Panc1 (cell line): Measurements from ENCODE around the gene BRD3. TPM values are rescaled to one million over a fixed set of nuclear protein-coding genes. Genes with fewer than 3 reads are reported as not detected.

Source experiments
- ATAC-seq: fragments of 200-7000 bp; cut with Tn5 transposase; 2 replicates; pipeline ENCODE4 v1.9.1; 2020; ENCODE audit warnings: mild to moderate bottlenecking, moderate library complexity
- BruUV-seq: library from RNA; stranded (reverse); fragments of 400-500 nt; replicated peaks from 2 replicates; lab custom pipeline; 2021; lab: Mats Ljungman, UMichigan
- CTCF ChIA-PET: fragments of 300-600 bp; sonication (Branson Sonifier 250); formaldehyde crosslinking; loops from one replicate; lab custom pipeline; 2022; ENCODE audit warnings: antibody characterized with exemption; lab: Charles Lee
- POLR2A ChIA-PET: fragments of 300-600 bp; sonication (Branson Sonifier 250); formaldehyde crosslinking; loops from one replicate; lab custom pipeline; 2022; ENCODE audit warnings: antibody characterized with exemption; lab: Charles Lee
- DNase-seq: peaks from one replicate; pipeline ENCODE4 v3.0.0-alpha.2; 2010; ENCODE audit warnings: low read depth, low spot score
- H3K27ac ChIP-seq: 2 replicates; pipeline ENCODE4 v1.5.1; 2011; ENCODE audit warnings: mild to moderate bottlenecking, low read length, inconsistent platforms
- H3K27me3 ChIP-seq: fragments of 200-500 bp; sonication (Bioruptor generic); 2 replicates; pipeline ENCODE4 v1.6.0; 2014; ENCODE audit warnings: low read length, inconsistent platforms; ENCODE audit not compliant: control insufficient read depth, insufficient read depth
- H3K36me3 ChIP-seq: fragments of 200-500 bp; sonication (Bioruptor generic); 2 replicates; pipeline ENCODE4 v1.5.1; 2014; ENCODE audit warnings: inconsistent platforms, mild to moderate bottlenecking, low read length, moderate library complexity; ENCODE audit not compliant: control insufficient read depth, insufficient read depth
- H3K4me1 ChIP-seq: 2 replicates; pipeline ENCODE4 v1.5.1; 2011; ENCODE audit warnings: inconsistent platforms, mild to moderate bottlenecking, low read length, moderate library complexity; ENCODE audit not compliant: control insufficient read depth, insufficient read depth
- H3K4me3 ChIP-seq, 2 experiments: 2 replicates each; pipeline ENCODE4 v1.5.1; 2011 to 2012; ENCODE audit warnings: low read depth in 2 of 2, low read length in 2 of 2, mild to moderate bottlenecking in 2 of 2, inconsistent platforms in 1 of 2, moderate library complexity in 1 of 2
- H3K9me3 ChIP-seq: fragments of 200-500 bp; sonication (Bioruptor generic); 2 replicates; pipeline ENCODE4 v1.5.1; 2014; ENCODE audit warnings: low read depth, mild to moderate bottlenecking, inconsistent platforms, low read length, moderate library complexity; ENCODE audit not compliant: control insufficient read depth, insufficient read depth
- CTCF ChIP-seq: fragments of 450-650 bp; IDR thresholded peaks from 2 replicates; pipeline ENCODE4 v1.5.1; 2017; ENCODE audit warnings: mild to moderate bottlenecking
- POLR2AphosphoS5 ChIP-seq: IDR thresholded peaks from 2 replicates; pipeline ENCODE4 v1.6.1; 2012; ENCODE audit warnings: mild to moderate bottlenecking, low read depth, low read length, moderate library complexity
- REST ChIP-seq, 2 experiments: IDR thresholded peaks; 2 replicates each; pipeline ENCODE4 v1.6.1; 2011 to 2012; ENCODE audit warnings: low read depth in 2 of 2, control low read depth in 1 of 2, low read length in 1 of 2, mild to moderate bottlenecking in 1 of 2, moderate library complexity in 1 of 2; ENCODE audit not compliant: insufficient read depth in 1 of 2
- SIN3A ChIP-seq: IDR thresholded peaks from 2 replicates; pipeline ENCODE4 v1.6.1; 2012; ENCODE audit warnings: low read depth, mild to moderate bottlenecking, low read length, moderate library complexity, borderline replicate concordance; ENCODE audit not compliant: insufficient read depth
- TCF7L2 ChIP-seq: IDR thresholded peaks from 2 replicates; pipeline ENCODE4 v1.6.1; 2011; ENCODE audit warnings: mild to moderate bottlenecking, low read depth, low read length, inconsistent platforms
- in situ Hi-C: cut with HindIII; loops from 2 replicates; pipeline ENCODE4 v1.10.0; 2016; ENCODE audit warnings: low sequenced_read_pairs, low pct_unique_long_range_greater_than_20kb
- intact Hi-C: fragments of 100-400 bp; cut with micrococcal nuclease; formaldehyde crosslinking; loops from one replicate; pipeline ENCODE4 v1.10.0; 2022; ENCODE audit not compliant: unreplicated experiment
- total RNA-seq: library from RNA; stranded (reverse); gene quantifications from one replicate; pipeline ENCODE4 v1.2.1, GENCODE V29; 2021; ENCODE audit not compliant: unreplicated experiment

The BRD3 gene
- total RNA-seq, 1 experiment from 2014 or later: 27.6 TPM

DNA sequence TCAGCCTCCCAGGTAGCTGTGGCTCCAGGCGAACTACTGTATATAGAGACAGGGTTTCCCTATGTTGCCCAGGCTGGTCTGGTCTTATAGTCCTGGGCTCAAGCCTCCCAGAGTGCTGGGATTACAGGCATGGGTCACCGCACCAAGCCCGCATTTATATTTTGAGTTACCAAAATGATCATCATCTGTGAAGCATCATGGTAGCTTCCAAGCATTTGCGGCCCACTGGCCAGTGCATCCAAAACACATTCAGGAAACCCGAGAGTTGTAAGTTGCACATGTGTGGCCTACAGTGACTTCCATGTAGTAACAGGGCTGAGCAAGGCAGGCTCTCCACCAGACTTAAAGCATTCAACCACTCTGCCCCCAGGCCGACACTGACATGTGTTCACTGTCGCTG is 40.3 kb downstream of the BRD3 start:
- TF ChIP-seq CTCF (no peak), TCF7L2 (no peak), SIN3A (no peak), POLR2AphosphoS5 (no peak), REST (IDR thresholded peaks at IDR 0.05; ENCODE audit: insufficient read depth in 1 of 2, low read depth in 2 of 2, low read length in 1 of 2) (no peak)
- intact Hi-C loops: no loop called here
- Histone ChIP-seq H3K4me1 (peaks cover 6% of the 10 kb centered on the region), H3K36me3 (no peaks in the 10 kb centered on the region), H3K4me3 (no peak overlapping the region), H3K27ac (no peak overlapping the region), H3K27me3 (no peaks in the 10 kb centered on the region), H3K9me3 (no peaks in the 10 kb centered on the region)
- BruUV-seq: no TSS peak
- DNase-seq (no peak), ATAC-seq (no peak)
- CTCF ChIA-PET: no interaction called here
- in situ Hi-C loops: no loop called here
- POLR2A ChIA-PET: no interaction called here

- intact Hi-C loops (no loop called here), in situ Hi-C loops (no loop called here)
- Histone ChIP-seq H3K27ac (no peak overlapping the region), H3K36me3 (no peaks in the 10 kb centered on the region), H3K4me1 (peaks cover 6% of the 10 kb centered on the region), H3K27me3 (no peaks in the 10 kb centered on the region), H3K9me3 (no peaks in the 10 kb centered on the region), H3K4me3 (no peak overlapping the region)
- no peak for DNase-seq
- TSS peak; percentile 86 for BruUV-seq
- TF ChIP-seq POLR2AphosphoS5 (no peak), CTCF (no peak), REST (IDR thresholded peaks at IDR 0.05; ENCODE audit: insufficient read depth in 1 of 2, low read depth in 2 of 2, low read length in 1 of 2) (no peak), TCF7L2 (no peak), SIN3A (no peak)
- POLR2A ChIA-PET: no interaction called here
- CTCF ChIA-PET: no interaction called here
- no peak for ATAC-seq
Measured at GRCh38 chr9:134026981-134027380, 40.8 kb downstream of the BRD3 start.
